ENCODE data around the gene MANEAL.
A peak's percentile ranks its signal among the peaks of the same experiment; 100 is the strongest.

MANEAL gene

GRCh38 chr1:37793773-37794371 is at the start of gene MANEAL:
Gene MANEAL, plus strand, starts transcription at chr1:37793847. Its CDS starts 336 bp downstream, at chr1:37794183.
- H3K9me3 ChIP-seq (ENCODE audit: control insufficient read depth, low read length) = no peaks in the 10 kb centered on the region
- no peak within 1 kb of the TSS for H3K9ac ChIP-seq (ENCODE audit: low read length)

GRCh38 chr1:37746806-37747205 is 46.8 kb upstream of the MANEAL start:
- Histone ChIP-seq H3K4me1 (ENCODE audit: control insufficient read depth, insufficient read depth, low read length) (no peaks in the 10 kb centered on the region), H3K36me3 (ENCODE audit: control insufficient read depth, insufficient read depth, low read length) (no peaks in the 10 kb centered on the region), H3K27me3 (ENCODE audit: control insufficient read depth, insufficient read depth, low read length) (peaks cover under 1% of the 10 kb centered on the region), H3K9ac (ENCODE audit: low read length) (no peak overlapping the region), H3K4me3 (ENCODE audit: low read length) (no peak overlapping the region), H3K9me3 (ENCODE audit: control insufficient read depth, low read length) (no peaks in the 10 kb centered on the region)

More at GRCh38 chr1:37793773-37794371, at the start of gene MANEAL:
- no peaks in the 10 kb centered on the region for H3K36me3 ChIP-seq (ENCODE audit: control insufficient read depth, insufficient read depth, low read length)
- peaks cover 12% of the 10 kb centered on the region for H3K4me1 ChIP-seq (ENCODE audit: control insufficient read depth, insufficient read depth, low read length)
- H3K4me3 ChIP-seq (ENCODE audit: low read length) = no peak within 1 kb of the TSS
- peaks cover 5% of the 10 kb centered on the region for H3K27me3 ChIP-seq (ENCODE audit: control insufficient read depth, insufficient read depth, low read length)

GRCh38 chr1:37748565-37748964 is 45.1 kb upstream of the MANEAL start:
- no peak overlapping the region for H3K4me3 ChIP-seq (ENCODE audit: low read length)
- no peaks in the 10 kb centered on the region for H3K4me1 ChIP-seq (ENCODE audit: control insufficient read depth, insufficient read depth, low read length)
- no peak overlapping the region for H3K9ac ChIP-seq (ENCODE audit: low read length)
- no peaks in the 10 kb centered on the region for H3K9me3 ChIP-seq (ENCODE audit: control insufficient read depth, low read length)
- peaks cover 10% of the 10 kb centered on the region for H3K27me3 ChIP-seq (ENCODE audit: control insufficient read depth, insufficient read depth, low read length)
- no peaks in the 10 kb centered on the region for H3K36me3 ChIP-seq (ENCODE audit: control insufficient read depth, insufficient read depth, low read length)

GRCh38 chr1:37752213-37752582 is 41.4 kb upstream of the MANEAL start:
- Histone ChIP-seq H3K9me3 (ENCODE audit: control insufficient read depth, low read length) (no peaks in the 10 kb centered on the region), H3K4me1 (ENCODE audit: control insufficient read depth, insufficient read depth, low read length) (no peaks in the 10 kb centered on the region), H3K36me3 (ENCODE audit: control insufficient read depth, insufficient read depth, low read length) (no peaks in the 10 kb centered on the region), H3K9ac (ENCODE audit: low read length) (peak overlapping the region; percentile 13), H3K4me3 (ENCODE audit: low read length) (peak overlapping the region; percentile 22), H3K27me3 (ENCODE audit: control insufficient read depth, insufficient read depth, low read length) (peaks cover 33% of the 10 kb centered on the region)

GRCh38 chr1:37752583-37753471 is 40.8 kb upstream of the MANEAL start:
- Histone ChIP-seq H3K4me1 (ENCODE audit: control insufficient read depth, insufficient read depth, low read length) (no peaks in the 10 kb centered on the region), H3K27me3 (ENCODE audit: control insufficient read depth, insufficient read depth, low read length) (peaks cover 33% of the 10 kb centered on the region), H3K4me3 (ENCODE audit: low read length) (peak overlapping the region; percentile 22), H3K36me3 (ENCODE audit: control insufficient read depth, insufficient read depth, low read length) (no peaks in the 10 kb centered on the region), H3K9ac (ENCODE audit: low read length) (peak overlapping the region; percentile 13), H3K9me3 (ENCODE audit: control insufficient read depth, low read length) (no peaks in the 10 kb centered on the region)

GRCh38 chr1:37753473-37754321 is 40.0 kb upstream of the MANEAL start:
- Histone ChIP-seq H3K36me3 (ENCODE audit: control insufficient read depth, insufficient read depth, low read length) (no peaks in the 10 kb centered on the region), H3K4me3 (ENCODE audit: low read length) (no peak overlapping the region), H3K9ac (ENCODE audit: low read length) (no peak overlapping the region), H3K4me1 (ENCODE audit: control insufficient read depth, insufficient read depth, low read length) (no peaks in the 10 kb centered on the region), H3K27me3 (ENCODE audit: control insufficient read depth, insufficient read depth, low read length) (peaks cover 33% of the 10 kb centered on the region), H3K9me3 (ENCODE audit: control insufficient read depth, low read length) (no peaks in the 10 kb centered on the region)

GRCh38 chr1:37755290-37755689 is 38.4 kb upstream of the MANEAL start:
- no peaks in the 10 kb centered on the region for H3K36me3 ChIP-seq (ENCODE audit: control insufficient read depth, insufficient read depth, low read length)
- no peak overlapping the region for H3K4me3 ChIP-seq (ENCODE audit: low read length)
- H3K9ac ChIP-seq (ENCODE audit: low read length) = no peak overlapping the region
- H3K27me3 ChIP-seq (ENCODE audit: control insufficient read depth, insufficient read depth, low read length) = peaks cover 41% of the 10 kb centered on the region
- no peaks in the 10 kb centered on the region for H3K4me1 ChIP-seq (ENCODE audit: control insufficient read depth, insufficient read depth, low read length)
- no peaks in the 10 kb centered on the region for H3K9me3 ChIP-seq (ENCODE audit: control insufficient read depth, low read length)

- H3K9ac ChIP-seq (ENCODE audit: low read length) = no peak overlapping the region
- H3K9me3 ChIP-seq (ENCODE audit: control insufficient read depth, low read length) = no peaks in the 10 kb centered on the region
- H3K36me3 ChIP-seq (ENCODE audit: control insufficient read depth, insufficient read depth, low read length) = no peaks in the 10 kb centered on the region
- H3K4me3 ChIP-seq (ENCODE audit: low read length) = no peak overlapping the region
- no peaks in the 10 kb centered on the region for H3K4me1 ChIP-seq (ENCODE audit: control insufficient read depth, insufficient read depth, low read length)
- peaks cover 42% of the 10 kb centered on the region for H3K27me3 ChIP-seq (ENCODE audit: control insufficient read depth, insufficient read depth, low read length)
Observed at GRCh38 chr1:37755951-37756560, 37.6 kb upstream of the MANEAL start.

- Histone ChIP-seq H3K9ac (ENCODE audit: low read length) (no peak overlapping the region), H3K4me3 (ENCODE audit: low read length) (no peak overlapping the region), H3K9me3 (ENCODE audit: control insufficient read depth, low read length) (no peaks in the 10 kb centered on the region), H3K4me1 (ENCODE audit: control insufficient read depth, insufficient read depth, low read length) (no peaks in the 10 kb centered on the region), H3K27me3 (ENCODE audit: control insufficient read depth, insufficient read depth, low read length) (peaks cover 51% of the 10 kb centered on the region), H3K36me3 (ENCODE audit: control insufficient read depth, insufficient read depth, low read length) (no peaks in the 10 kb centered on the region)
Observed at GRCh38 chr1:37759451-37759850, 34.2 kb upstream of the MANEAL start.

- Histone ChIP-seq H3K9ac (ENCODE audit: low read length) (no peak overlapping the region), H3K36me3 (ENCODE audit: control insufficient read depth, insufficient read depth, low read length) (no peaks in the 10 kb centered on the region), H3K4me3 (ENCODE audit: low read length) (no peak overlapping the region), H3K4me1 (ENCODE audit: control insufficient read depth, insufficient read depth, low read length) (peaks cover 6% of the 10 kb centered on the region), H3K9me3 (ENCODE audit: control insufficient read depth, low read length) (no peaks in the 10 kb centered on the region), H3K27me3 (ENCODE audit: control insufficient read depth, insufficient read depth, low read length) (peaks cover 58% of the 10 kb centered on the region)
Observed at GRCh38 chr1:37761416-37762095, 32.1 kb upstream of the MANEAL start.

GRCh38 chr1:37762516-37762915 is 31.1 kb upstream of the MANEAL start:
- Histone ChIP-seq H3K4me1 (ENCODE audit: control insufficient read depth, insufficient read depth, low read length) (peaks cover 6% of the 10 kb centered on the region), H3K9ac (ENCODE audit: low read length) (no peak overlapping the region), H3K9me3 (ENCODE audit: control insufficient read depth, low read length) (no peaks in the 10 kb centered on the region), H3K4me3 (ENCODE audit: low read length) (no peak overlapping the region), H3K27me3 (ENCODE audit: control insufficient read depth, insufficient read depth, low read length) (peaks cover 65% of the 10 kb centered on the region), H3K36me3 (ENCODE audit: control insufficient read depth, insufficient read depth, low read length) (no peaks in the 10 kb centered on the region)

All from mucosa of stomach (tissue), 1 donor.